Panc1 (cell line): Measurements from ENCODE around the gene HCAR2.
"Not testable (repeated sequence)": the region's sequence is repeated elsewhere in the genome, so short reads cannot be mapped to it uniquely, and the experiment has no call there.

ENCODE experiments used
- POLR2AphosphoS5 ChIP-seq: IDR thresholded peaks from 2 replicates; pipeline ENCODE4 v1.6.1; 2012; ENCODE audit warnings: mild to moderate bottlenecking, low read depth, low read length, moderate library complexity
- REST ChIP-seq, 2 experiments: IDR thresholded peaks; 2 replicates each; pipeline ENCODE4 v1.6.1; 2011 to 2012; ENCODE audit warnings: low read depth in 2 of 2, control low read depth in 1 of 2, low read length in 1 of 2, mild to moderate bottlenecking in 1 of 2, moderate library complexity in 1 of 2; ENCODE audit not compliant: insufficient read depth in 1 of 2
- SIN3A ChIP-seq: IDR thresholded peaks from 2 replicates; pipeline ENCODE4 v1.6.1; 2012; ENCODE audit warnings: low read depth, mild to moderate bottlenecking, low read length, moderate library complexity, borderline replicate concordance; ENCODE audit not compliant: insufficient read depth

GRCh38 chr12:122702890-122703611 is at the start of gene HCAR2:
- not testable (repeated sequence) for TF ChIP-seq REST (IDR thresholded peaks at IDR 0.05; ENCODE audit: insufficient read depth in 1 of 2, low read depth in 2 of 2, low read length in 1 of 2); SIN3A; POLR2AphosphoS5
